ENCODE results near the gene FOSL1. TPM values are rescaled to one million over a fixed set of nuclear protein-coding genes. Genes with fewer than 3 reads are reported as not detected.

The FOSL1 gene
- 72.1 and 97.5 TPM in 2 replicates for total RNA-seq (2014; rRNA removed; shearing (Covaris generic))

GRCh38 chr11:65900125-65900898, at the start of gene FOSL1:
Gene FOSL1, minus strand, starts transcription at chr11:65900388. Its CDS starts 49 bp downstream, at chr11:65900339.
- H3K4me3 ChIP-seq, result peak within 1 kb of the TSS; percentile 91
- no peaks in the 10 kb centered on the region for H3K27me3 ChIP-seq (replicated peaks)
- H3K9me3 ChIP-seq (replicated peaks), result no peaks in the 10 kb centered on the region
- H3K27ac ChIP-seq, result peak within 1 kb of the TSS; percentile 93
- peaks cover 48% of the 10 kb centered on the region for H3K36me3 ChIP-seq
- peak; percentile 100 for DNase-seq (ENCODE audit: low read depth in 1 of 2, low spot score in 2 of 2)
- peaks cover 74% of the 10 kb centered on the region for H3K4me1 ChIP-seq (replicated peaks)

GRCh38 chr11:65947603-65948125, 47.5 kb upstream of the FOSL1 start:
- Histone ChIP-seq H3K36me3 (no peaks in the 10 kb centered on the region), H3K27ac (no peak overlapping the region), H3K4me3 (no peak overlapping the region), H3K4me1 (replicated peaks) (no peaks in the 10 kb centered on the region), H3K9me3 (replicated peaks) (no peaks in the 10 kb centered on the region), H3K27me3 (replicated peaks) (0 out of 2 replicates have a peak, but pooled peaks cover 2% of the 10 kb centered on the region)
- DNase-seq (ENCODE audit: low read depth in 1 of 2, low spot score in 2 of 2), result peak in 1 of 2 experiments; percentile 61

- peak in 1 of 2 experiments; percentile 66 for DNase-seq (ENCODE audit: low read depth in 1 of 2, low spot score in 2 of 2)
- H3K27me3 ChIP-seq (replicated peaks), result 0 out of 2 replicates have a peak, but pooled peaks cover 2% of the 10 kb centered on the region
These were observed 46.9 kb upstream of the FOSL1 start for GRCh38 chr11:65947133-65947532.

GRCh38 chr11:65946655-65947054, 46.5 kb upstream of the FOSL1 start:
- no peaks in the 10 kb centered on the region for H3K9me3 ChIP-seq (replicated peaks)
- no peaks in the 10 kb centered on the region for H3K36me3 ChIP-seq
- 0 out of 2 replicates have a peak, but pooled peaks cover 2% of the 10 kb centered on the region for H3K27me3 ChIP-seq (replicated peaks)
- peaks cover under 1% of the 10 kb centered on the region for H3K4me1 ChIP-seq (replicated peaks)
- H3K27ac ChIP-seq, result no peak overlapping the region
- DNase-seq (ENCODE audit: low read depth in 1 of 2, low spot score in 2 of 2), result peak in 1 of 2 experiments; percentile 57
- H3K4me3 ChIP-seq, result no peak overlapping the region

More at GRCh38 chr11:65947133-65947532, 46.9 kb upstream of the FOSL1 start:
- Histone ChIP-seq H3K27ac (no peak overlapping the region), H3K4me3 (no peak overlapping the region), H3K4me1 (replicated peaks) (no peaks in the 10 kb centered on the region), H3K9me3 (replicated peaks) (no peaks in the 10 kb centered on the region), H3K36me3 (no peaks in the 10 kb centered on the region)

GRCh38 chr11:65945941-65946558, 45.9 kb upstream of the FOSL1 start:
- no peak overlapping the region for H3K27ac ChIP-seq
- H3K27me3 ChIP-seq (replicated peaks), result 0 out of 2 replicates have a peak, but pooled peaks cover under 1% of the 10 kb centered on the region
- H3K36me3 ChIP-seq, result no peaks in the 10 kb centered on the region
- DNase-seq (ENCODE audit: low read depth in 1 of 2, low spot score in 2 of 2), result no peak
- no peak overlapping the region for H3K4me3 ChIP-seq
- no peaks in the 10 kb centered on the region for H3K9me3 ChIP-seq (replicated peaks)
- H3K4me1 ChIP-seq (replicated peaks), result peaks cover 6% of the 10 kb centered on the region

GRCh38 chr11:65945430-65945911, 45.3 kb upstream of the FOSL1 start, which contains the start of gene TSGA10IP:
Gene TSGA10IP, plus strand, starts transcription at chr11:65945480. Its CDS starts 196 bp downstream, at chr11:65945676.
- Histone ChIP-seq H3K27me3 (replicated peaks) (no peaks in the 10 kb centered on the region), H3K27ac (no peak within 1 kb of the TSS), H3K4me3 (no peak within 1 kb of the TSS), H3K9me3 (replicated peaks) (no peaks in the 10 kb centered on the region), H3K4me1 (replicated peaks) (peaks cover 8% of the 10 kb centered on the region), H3K36me3 (no peaks in the 10 kb centered on the region)
- peak in 1 of 2 experiments; percentile 67 for DNase-seq (ENCODE audit: low read depth in 1 of 2, low spot score in 2 of 2)

- H3K27ac ChIP-seq, result no peak overlapping the region
- DNase-seq (ENCODE audit: low read depth in 1 of 2, low spot score in 2 of 2), result peak in 1 of 2 experiments; percentile 54
- peaks cover 8% of the 10 kb centered on the region for H3K4me1 ChIP-seq (replicated peaks)
- H3K9me3 ChIP-seq (replicated peaks), result no peaks in the 10 kb centered on the region
- no peaks in the 10 kb centered on the region for H3K36me3 ChIP-seq
- no peak overlapping the region for H3K4me3 ChIP-seq
- no peaks in the 10 kb centered on the region for H3K27me3 ChIP-seq (replicated peaks)
These were observed 44.6 kb upstream of the FOSL1 start for GRCh38 chr11:65944767-65945166.

GRCh38 chr11:65944191-65944590, 44.0 kb upstream of the FOSL1 start:
- Histone ChIP-seq H3K4me3 (no peak overlapping the region), H3K27ac (no peak overlapping the region), H3K4me1 (replicated peaks) (peaks cover 8% of the 10 kb centered on the region), H3K27me3 (replicated peaks) (no peaks in the 10 kb centered on the region), H3K36me3 (no peaks in the 10 kb centered on the region), H3K9me3 (replicated peaks) (no peaks in the 10 kb centered on the region)
- DNase-seq (ENCODE audit: low read depth in 1 of 2, low spot score in 2 of 2), result peak in 1 of 2 experiments; percentile 56

GRCh38 chr11:65942531-65942930, 42.3 kb upstream of the FOSL1 start:
- H3K4me1 ChIP-seq (replicated peaks), result peaks cover 8% of the 10 kb centered on the region
- no peak for DNase-seq (ENCODE audit: low read depth in 1 of 2, low spot score in 2 of 2)
- peaks cover 2% of the 10 kb centered on the region; the same call in 1 of the 2 replicates for H3K27me3 ChIP-seq (replicated peaks)
- H3K9me3 ChIP-seq (replicated peaks), result no peaks in the 10 kb centered on the region
- H3K36me3 ChIP-seq, result no peaks in the 10 kb centered on the region
- H3K27ac ChIP-seq, result no peak overlapping the region
- no peak overlapping the region for H3K4me3 ChIP-seq

- Histone ChIP-seq H3K27ac (no peak overlapping the region), H3K9me3 (replicated peaks) (no peaks in the 10 kb centered on the region), H3K4me3 (no peak overlapping the region), H3K36me3 (no peaks in the 10 kb centered on the region), H3K27me3 (replicated peaks) (peaks cover 9% of the 10 kb centered on the region), H3K4me1 (replicated peaks) (peaks cover 8% of the 10 kb centered on the region)
- DNase-seq (ENCODE audit: low read depth in 1 of 2, low spot score in 2 of 2), result no peak
These were observed 41.6 kb upstream of the FOSL1 start for GRCh38 chr11:65941720-65942310.

GRCh38 chr11:65937766-65938165, 37.6 kb upstream of the FOSL1 start:
- H3K36me3 ChIP-seq, result no peaks in the 10 kb centered on the region
- H3K9me3 ChIP-seq (replicated peaks), result no peaks in the 10 kb centered on the region
- H3K27me3 ChIP-seq (replicated peaks), result peaks cover 10% of the 10 kb centered on the region
- no peak overlapping the region for H3K4me3 ChIP-seq
- no peak overlapping the region for H3K27ac ChIP-seq
- DNase-seq (ENCODE audit: low read depth in 1 of 2, low spot score in 2 of 2), result no peak
- peaks cover 8% of the 10 kb centered on the region for H3K4me1 ChIP-seq (replicated peaks)

- no peaks in the 10 kb centered on the region for H3K9me3 ChIP-seq (replicated peaks)
- DNase-seq (ENCODE audit: low read depth in 1 of 2, low spot score in 2 of 2), result no peak
- no peak overlapping the region for H3K4me3 ChIP-seq
- no peaks in the 10 kb centered on the region for H3K4me1 ChIP-seq (replicated peaks)
- peaks cover 10% of the 10 kb centered on the region for H3K27me3 ChIP-seq (replicated peaks)
- no peaks in the 10 kb centered on the region for H3K36me3 ChIP-seq
- no peak overlapping the region for H3K27ac ChIP-seq
These were observed 33.8 kb upstream of the FOSL1 start for GRCh38 chr11:65934014-65934413.

GRCh38 chr11:65932558-65932919, 32.4 kb upstream of the FOSL1 start:
- peaks cover 8% of the 10 kb centered on the region for H3K27me3 ChIP-seq (replicated peaks)
- peaks cover 3% of the 10 kb centered on the region; the same call in 1 of the 2 replicates for H3K4me1 ChIP-seq (replicated peaks)
- H3K9me3 ChIP-seq (replicated peaks), result no peaks in the 10 kb centered on the region
- no peak overlapping the region for H3K4me3 ChIP-seq
- no peak overlapping the region for H3K27ac ChIP-seq
- no peaks in the 10 kb centered on the region for H3K36me3 ChIP-seq
- DNase-seq (ENCODE audit: low read depth in 1 of 2, low spot score in 2 of 2), result no peak

Measured in SJSA1 (cell line).